ENCODE data around the gene TSPOAP1.
"Not testable (repeated sequence)": the region's sequence is repeated elsewhere in the genome, so short reads cannot be mapped to it uniquely, and the experiment has no call there.

Gene TSPOAP1

GRCh38 chr17:58344791-58345157 lies 16.2 kb upstream of the TSPOAP1 start:
- Histone ChIP-seq H3K27me3 (ENCODE audit: control insufficient read depth, insufficient read depth, low read length) (no peaks in the 10 kb centered on the region), H3K36me3 (ENCODE audit: control insufficient read depth, low read depth, low read length) (peaks cover 57% of the 10 kb centered on the region), H3K9ac (ENCODE audit: low read length) (no peak overlapping the region), H3K9me3 (ENCODE audit: control insufficient read depth, low read depth, low read length) (no peaks in the 10 kb centered on the region), H3K27ac (ENCODE audit: low read length) (no peak overlapping the region), H3K4me3 (ENCODE audit: low read length) (no peak overlapping the region), H3K4me1 (ENCODE audit: control insufficient read depth, low read depth, low read length) (no peaks in the 10 kb centered on the region)

- Histone ChIP-seq H3K9ac (ENCODE audit: low read length) (no peak overlapping the region), H3K27me3 (ENCODE audit: control insufficient read depth, insufficient read depth, low read length) (no peaks in the 10 kb centered on the region), H3K27ac (ENCODE audit: low read length) (no peak overlapping the region), H3K9me3 (ENCODE audit: control insufficient read depth, low read depth, low read length) (no peaks in the 10 kb centered on the region), H3K4me1 (ENCODE audit: control insufficient read depth, low read depth, low read length) (peaks cover 5% of the 10 kb centered on the region), H3K36me3 (ENCODE audit: control insufficient read depth, low read depth, low read length) (peaks cover 51% of the 10 kb centered on the region), H3K4me3 (ENCODE audit: low read length) (no peak overlapping the region)
Measured at GRCh38 chr17:58344047-58344790, 15.6 kb upstream of the TSPOAP1 start.

GRCh38 chr17:58343131-58343530 lies 14.5 kb upstream of the TSPOAP1 start:
- H3K4me1 ChIP-seq (ENCODE audit: control insufficient read depth, low read depth, low read length), result peaks cover 14% of the 10 kb centered on the region
- peaks cover 40% of the 10 kb centered on the region for H3K36me3 ChIP-seq (ENCODE audit: control insufficient read depth, low read depth, low read length)
- H3K4me3 ChIP-seq (ENCODE audit: low read length), result no peak overlapping the region

GRCh38 chr17:58341861-58342475 lies 13.4 kb upstream of the TSPOAP1 start:
- H3K9ac ChIP-seq (ENCODE audit: low read length), result no peak overlapping the region
- H3K4me3 ChIP-seq (ENCODE audit: low read length), result no peak overlapping the region
- no peak overlapping the region for H3K27ac ChIP-seq (ENCODE audit: low read length)
- no peaks in the 10 kb centered on the region for H3K9me3 ChIP-seq (ENCODE audit: control insufficient read depth, low read depth, low read length)
- H3K36me3 ChIP-seq (ENCODE audit: control insufficient read depth, low read depth, low read length), result peaks cover 29% of the 10 kb centered on the region
- peaks cover 24% of the 10 kb centered on the region for H3K4me1 ChIP-seq (ENCODE audit: control insufficient read depth, low read depth, low read length)
- H3K27me3 ChIP-seq (ENCODE audit: control insufficient read depth, insufficient read depth, low read length), result no peaks in the 10 kb centered on the region

More at GRCh38 chr17:58343131-58343530, 14.5 kb upstream of the TSPOAP1 start:
- Histone ChIP-seq H3K27ac (ENCODE audit: low read length) (no peak overlapping the region), H3K9me3 (ENCODE audit: control insufficient read depth, low read depth, low read length) (no peaks in the 10 kb centered on the region), H3K27me3 (ENCODE audit: control insufficient read depth, insufficient read depth, low read length) (no peaks in the 10 kb centered on the region), H3K9ac (ENCODE audit: low read length) (no peak overlapping the region)

- H3K4me3 ChIP-seq (ENCODE audit: low read length); H3K9ac ChIP-seq (ENCODE audit: low read length); H3K27me3 ChIP-seq (ENCODE audit: control insufficient read depth, insufficient read depth, low read length); H3K27ac ChIP-seq (ENCODE audit: low read length); H3K9me3 ChIP-seq (ENCODE audit: control insufficient read depth, low read depth, low read length): not testable (repeated sequence)
- H3K36me3 ChIP-seq (ENCODE audit: control insufficient read depth, low read depth, low read length), result peaks cover 22% of the 10 kb centered on the region
- H3K4me1 ChIP-seq (ENCODE audit: control insufficient read depth, low read depth, low read length), result peaks cover 30% of the 10 kb centered on the region
Measured at GRCh38 chr17:58341136-58341860, 12.7 kb upstream of the TSPOAP1 start.

- Histone ChIP-seq H3K27me3 (ENCODE audit: control insufficient read depth, insufficient read depth, low read length) (no peaks in the 10 kb centered on the region), H3K27ac (ENCODE audit: low read length) (no peak overlapping the region), H3K4me1 (ENCODE audit: control insufficient read depth, low read depth, low read length) (peaks cover 30% of the 10 kb centered on the region), H3K36me3 (ENCODE audit: control insufficient read depth, low read depth, low read length) (peaks cover 13% of the 10 kb centered on the region), H3K4me3 (ENCODE audit: low read length) (no peak overlapping the region), H3K9me3 (ENCODE audit: control insufficient read depth, low read depth, low read length) (no peaks in the 10 kb centered on the region), H3K9ac (ENCODE audit: low read length) (no peak overlapping the region)
Measured at GRCh38 chr17:58340405-58340876, 11.8 kb upstream of the TSPOAP1 start.

GRCh38 chr17:58339755-58340404 lies 11.3 kb upstream of the TSPOAP1 start:
- H3K4me3 ChIP-seq (ENCODE audit: low read length), result no peak overlapping the region
- H3K27ac ChIP-seq (ENCODE audit: low read length), result no peak overlapping the region

GRCh38 chr17:58338841-58339754 lies 10.5 kb upstream of the TSPOAP1 start:
- Histone ChIP-seq H3K27me3 (ENCODE audit: control insufficient read depth, insufficient read depth, low read length) (no peaks in the 10 kb centered on the region), H3K4me1 (ENCODE audit: control insufficient read depth, low read depth, low read length) (peaks cover 30% of the 10 kb centered on the region), H3K9ac (ENCODE audit: low read length) (peak overlapping the region; percentile 66), H3K4me3 (ENCODE audit: low read length) (peak overlapping the region; percentile 11), H3K9me3 (ENCODE audit: control insufficient read depth, low read depth, low read length) (no peaks in the 10 kb centered on the region), H3K36me3 (ENCODE audit: control insufficient read depth, low read depth, low read length) (no peaks in the 10 kb centered on the region), H3K27ac (ENCODE audit: low read length) (peak overlapping the region; percentile 94)

More at GRCh38 chr17:58339755-58340404, 11.3 kb upstream of the TSPOAP1 start:
- peak overlapping the region; percentile 6 for H3K9ac ChIP-seq (ENCODE audit: low read length)
- H3K27me3 ChIP-seq (ENCODE audit: control insufficient read depth, insufficient read depth, low read length), result no peaks in the 10 kb centered on the region
- no peaks in the 10 kb centered on the region for H3K9me3 ChIP-seq (ENCODE audit: control insufficient read depth, low read depth, low read length)
- H3K36me3 ChIP-seq (ENCODE audit: control insufficient read depth, low read depth, low read length), result peaks cover 8% of the 10 kb centered on the region
- peaks cover 30% of the 10 kb centered on the region for H3K4me1 ChIP-seq (ENCODE audit: control insufficient read depth, low read depth, low read length)

- Histone ChIP-seq H3K27me3 (ENCODE audit: control insufficient read depth, insufficient read depth, low read length) (no peaks in the 10 kb centered on the region), H3K4me1 (ENCODE audit: control insufficient read depth, low read depth, low read length) (peaks cover 30% of the 10 kb centered on the region), H3K36me3 (ENCODE audit: control insufficient read depth, low read depth, low read length) (no peaks in the 10 kb centered on the region), H3K9me3 (ENCODE audit: control insufficient read depth, low read depth, low read length) (no peaks in the 10 kb centered on the region), H3K4me3 (ENCODE audit: low read length) (no peak overlapping the region), H3K27ac (ENCODE audit: low read length) (peak overlapping the region; percentile 94), H3K9ac (ENCODE audit: low read length) (peak overlapping the region; percentile 66)
Measured at GRCh38 chr17:58338454-58338840, 9.9 kb upstream of the TSPOAP1 start.

- Histone ChIP-seq H3K4me1 (ENCODE audit: control insufficient read depth, low read depth, low read length) (peaks cover 30% of the 10 kb centered on the region), H3K9ac (ENCODE audit: low read length) (peak overlapping the region; percentile 71), H3K27me3 (ENCODE audit: control insufficient read depth, insufficient read depth, low read length) (no peaks in the 10 kb centered on the region), H3K36me3 (ENCODE audit: control insufficient read depth, low read depth, low read length) (no peaks in the 10 kb centered on the region), H3K9me3 (ENCODE audit: control insufficient read depth, low read depth, low read length) (no peaks in the 10 kb centered on the region), H3K27ac (ENCODE audit: low read length) (peak overlapping the region; percentile 94), H3K4me3 (ENCODE audit: low read length) (peak overlapping the region; percentile 25)
Measured at GRCh38 chr17:58337600-58338453, 9.2 kb upstream of the TSPOAP1 start.

Measured in iPS-18a (cell line).